Purkinje cell (primary cell): ENCODE results near the gene PEBP1. TPM values are rescaled to one million over a fixed set of nuclear protein-coding genes. Genes with fewer than 3 reads are reported as not detected.

ENCODE experiments used
- polyA plus RNA-seq: library from polyadenylated mRNA; unstranded; fragments of >200 nt; fragmentation: Nextera tagmentation; gene quantifications from 2 replicates; pipeline ENCODE4 v1.2.1, GENCODE V29; 2014

PEBP1 gene
- 1,525 and 1,751 TPM in 2 replicates for polyA plus RNA-seq

DNA sequence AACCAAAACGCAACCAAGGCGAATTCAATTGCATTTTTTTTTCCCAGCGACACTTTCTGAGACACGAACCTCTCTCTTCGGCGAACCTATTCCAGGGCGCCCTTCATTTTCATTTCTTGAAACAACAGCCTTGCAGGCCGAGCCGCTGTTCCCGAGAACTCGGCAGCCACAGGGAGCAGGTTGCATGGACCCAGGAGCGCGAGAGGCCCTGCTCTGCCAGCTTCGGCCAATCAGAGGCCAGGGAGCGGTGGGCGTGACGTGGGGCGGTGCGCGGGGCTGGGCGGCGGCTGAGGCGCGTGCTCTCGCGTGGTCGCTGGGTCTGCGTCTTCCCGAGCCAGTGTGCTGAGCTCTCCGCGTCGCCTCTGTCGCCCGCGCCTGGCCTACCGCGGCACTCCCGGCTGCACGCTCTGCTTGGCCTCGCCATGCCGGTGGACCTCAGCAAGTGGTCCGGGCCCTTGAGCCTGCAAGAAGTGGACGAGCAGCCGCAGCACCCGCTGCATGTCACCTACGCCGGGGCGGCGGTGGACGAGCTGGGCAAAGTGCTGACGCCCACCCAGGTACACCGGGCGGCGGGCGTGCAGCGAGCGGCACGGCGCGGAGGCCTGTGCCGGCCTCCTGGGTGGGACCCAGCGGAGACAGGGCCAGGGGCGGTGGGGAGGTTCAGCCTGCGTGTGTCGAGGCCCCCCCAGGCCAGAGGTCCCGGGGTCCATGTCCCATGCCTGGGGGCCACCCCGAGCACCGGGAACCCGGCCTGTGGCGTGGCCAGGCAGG lies at the start of gene PEBP1:
Gene PEBP1 (plus strand): TSS at position 337 of the 771 bp plus-strand sequence. CDS start 86 bp downstream, at position 423.

DNA sequence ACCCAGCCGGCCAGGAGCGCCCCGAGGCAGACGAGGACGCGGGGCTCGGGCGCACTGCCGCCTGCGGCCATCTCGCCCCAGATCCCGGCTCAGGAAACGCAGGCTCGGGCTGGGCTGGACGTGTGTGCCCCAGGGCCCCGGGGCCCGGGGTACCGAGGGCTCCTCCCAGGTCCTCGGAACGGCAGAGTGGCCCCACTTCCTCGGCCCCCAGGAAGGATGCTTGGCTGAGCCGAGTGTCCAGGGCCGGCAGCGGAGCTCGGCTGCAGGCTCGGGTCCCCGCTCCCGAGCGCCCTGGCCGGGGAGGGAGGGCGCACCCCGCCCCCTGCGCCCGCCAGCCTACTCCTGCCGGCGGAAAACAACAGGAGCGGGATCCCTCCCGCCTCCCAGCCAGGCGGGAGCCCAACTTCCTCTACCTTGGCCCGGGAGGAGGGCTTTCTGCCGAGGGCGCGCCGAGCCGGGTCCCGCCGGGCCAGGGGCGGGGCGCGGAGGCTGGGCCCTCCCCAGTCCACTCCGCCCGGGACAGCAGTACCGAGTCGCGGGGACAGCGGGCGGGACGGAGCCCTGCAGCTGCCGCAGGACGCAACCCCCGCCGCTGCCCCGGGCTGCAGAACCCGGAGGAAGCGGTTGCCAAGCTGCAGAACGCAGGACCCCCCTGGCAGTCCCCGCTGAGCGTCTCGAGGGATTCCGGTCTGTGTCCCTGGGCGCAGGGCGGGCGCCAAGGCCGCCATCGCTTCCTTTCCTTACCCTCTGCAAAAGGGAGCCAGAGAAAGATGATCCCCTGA lies 32.1 kb upstream of the PEBP1 start, which contains the start of gene VSIG10:
Gene VSIG10 (minus strand): TSS at position 411 of the 782 bp plus-strand sequence. CDS start 340 bp downstream, at position 71.

Other genes starting within 250 kb of the PEBP1 start
- gene KSR2, start 167.1 kb upstream of the PEBP1 start, polyA plus RNA-seq: 2.4 and 3.0 TPM in 2 replicates
- 5.0 and 6.5 TPM in 2 replicates for gene RFC5, start 119.4 kb upstream of the PEBP1 start, polyA plus RNA-seq
- gene WSB2, start 74.9 kb upstream of the PEBP1 start, polyA plus RNA-seq: 327 and 421 TPM in 2 replicates
- 7.5 and 9.5 TPM in 2 replicates for gene VSIG10, start 32.1 kb upstream of the PEBP1 start, polyA plus RNA-seq
- 68.5 and 71.5 TPM in 2 replicates for gene TAOK3, start 236.8 kb downstream of the PEBP1 start, polyA plus RNA-seq
- gene SUDS3, start 240.4 kb downstream of the PEBP1 start, polyA plus RNA-seq: 5.6 TPM in 2 replicates